ENCODE results near the gene CASK.

CASK gene

GRCh38 chrX:41705680-41706374 is 217.5 kb downstream of the CASK start:
- no peak for TF ChIP-seq CTCF (IDR thresholded peaks at IDR 0.05; ENCODE audit: low read depth, low read length)
- no peak overlapping the region for H3K4me3 ChIP-seq (ENCODE audit: low read depth, low read length)

- no peak for TF ChIP-seq CTCF (IDR thresholded peaks at IDR 0.05; ENCODE audit: low read depth, low read length)
- H3K4me3 ChIP-seq (ENCODE audit: low read depth, low read length): no peak overlapping the region
Observed at GRCh38 chrX:41705042-41705441, 218.3 kb downstream of the CASK start.

- TF ChIP-seq CTCF (IDR thresholded peaks at IDR 0.05; ENCODE audit: low read depth, low read length): no peak
- H3K4me3 ChIP-seq (ENCODE audit: low read depth, low read length): no peak overlapping the region
Observed at GRCh38 chrX:41703574-41704029, 219.8 kb downstream of the CASK start.

- no peak overlapping the region for H3K4me3 ChIP-seq (ENCODE audit: low read depth, low read length)
- TF ChIP-seq CTCF (IDR thresholded peaks at IDR 0.05; ENCODE audit: low read depth, low read length): no peak
Observed at GRCh38 chrX:41695426-41695825, 227.9 kb downstream of the CASK start.

DNA sequence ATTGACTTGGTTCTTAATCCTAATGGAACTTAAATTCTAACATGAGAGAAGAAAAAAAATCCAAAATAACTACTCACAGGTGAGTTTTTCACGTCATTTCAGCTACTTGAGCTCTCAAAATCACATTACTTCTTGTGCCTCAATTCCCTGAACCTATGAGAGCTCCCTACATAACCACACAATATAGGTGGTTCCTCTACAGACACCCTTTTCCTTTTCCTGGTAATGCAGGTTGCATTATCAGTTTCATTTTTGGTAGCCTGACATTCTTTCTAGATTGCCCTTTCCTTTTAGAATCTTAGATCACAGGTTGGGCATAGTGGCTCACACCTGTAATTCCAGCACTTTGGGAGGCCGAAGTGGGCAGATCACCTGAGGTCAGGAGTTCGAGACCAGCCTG is 230.3 kb downstream of the CASK start:
- no peak overlapping the region for H3K4me3 ChIP-seq (ENCODE audit: low read depth, low read length)
- no peak for TF ChIP-seq CTCF (IDR thresholded peaks at IDR 0.05; ENCODE audit: low read depth, low read length)

DNA sequence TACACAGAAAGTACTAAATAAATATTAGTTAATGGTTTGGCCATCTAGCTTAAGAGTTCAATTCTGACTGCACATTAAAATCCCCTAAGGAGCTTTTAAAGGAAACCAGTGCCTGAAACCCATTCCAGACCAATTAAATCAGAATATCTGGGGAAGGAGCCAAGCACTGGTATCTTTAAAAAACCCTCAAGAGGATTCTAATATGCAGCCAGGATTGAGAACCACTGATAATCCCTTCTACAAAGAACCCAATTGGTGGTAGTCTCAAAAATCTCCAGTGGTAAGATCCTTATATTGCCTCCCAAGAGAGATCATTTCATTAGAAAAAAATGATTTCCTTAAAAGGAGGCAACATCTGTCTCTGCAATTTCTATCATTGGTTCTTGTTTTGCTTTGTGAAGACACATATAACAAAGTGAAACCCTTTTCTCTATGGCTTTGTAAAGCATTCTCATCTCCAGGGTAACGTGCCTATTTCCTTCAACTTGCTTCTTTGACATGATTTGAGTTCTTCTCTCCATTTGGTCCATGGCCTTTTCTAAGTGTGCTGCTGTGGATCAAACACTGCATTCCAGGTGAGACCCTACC is 231.1 kb downstream of the CASK start:
- H3K4me3 ChIP-seq (ENCODE audit: low read depth, low read length): no peak overlapping the region
- no peak for TF ChIP-seq CTCF (IDR thresholded peaks at IDR 0.05; ENCODE audit: low read depth, low read length)

- H3K4me3 ChIP-seq (ENCODE audit: low read depth, low read length): no peak overlapping the region
- no peak for TF ChIP-seq CTCF (IDR thresholded peaks at IDR 0.05; ENCODE audit: low read depth, low read length)
Observed at GRCh38 chrX:41689711-41690110, 233.6 kb downstream of the CASK start.

Data from WI38 (cell line).